HCT116 (cell line): Measurements from ENCODE around the gene COG2. TPM values are rescaled to one million over a fixed set of nuclear protein-coding genes. Genes with fewer than 3 reads are reported as not detected.

Experiments
- ATAC-seq: fragments of 200-7000 bp; cut with Tn5 transposase; 2 replicates; pipeline ENCODE4 v1.9.1; 2020; ENCODE audit warnings: mild to moderate bottlenecking, moderate library complexity
- BruUV-seq: library from RNA; stranded (reverse); fragments of 400-500 nt; replicated peaks from 2 replicates; lab custom pipeline; 2021; lab: Mats Ljungman, UMichigan
- CTCF ChIA-PET: fragments of 300-600 bp; sonication (Branson Sonifier 250); formaldehyde crosslinking; loops from one replicate; lab custom pipeline; 2021; ENCODE audit warnings: antibody characterized with exemption; lab: Charles Lee
- POLR2A ChIA-PET: fragments of 300-600, 350-600 bp; sonication (Branson Sonifier 250); formaldehyde crosslinking; loops from one replicate; lab custom pipeline; 2021; ENCODE audit warnings: antibody characterized with exemption; lab: Charles Lee
- RAD21 ChIA-PET, 2 experiments: fragments of 300-600 bp; sonication (Branson Sonifier 250); formaldehyde crosslinking; loops; one replicate each; lab custom pipeline; 2023; ENCODE audit warnings: low total read pairs in 2 of 2; ENCODE audit not compliant: uncharacterized antibody in 2 of 2, unreplicated experiment in 2 of 2, low non-redundant PET in 1 of 2; lab: Charles Lee
- DNase-seq: peaks from one replicate; pipeline ENCODE4 v3.0.0-alpha.2; 2010; ENCODE audit warnings: low read depth, low spot score
- H2AFZ ChIP-seq: fragments of 200-600 bp; shearing (Covaris generic), sonication (generic); 2 replicates; pipeline ENCODE4 v1.6.1; 2017; ENCODE audit warnings: low read depth, mixed run types, mixed read lengths, antibody characterized with exemption, low read length; ENCODE audit not compliant: poor library complexity, severe bottlenecking
- H3K27ac ChIP-seq: 2 replicates; pipeline ENCODE4 v1.5.1; 2012; ENCODE audit warnings: low read depth, low read length
- H3K27me3 ChIP-seq: fragments of 200-600 bp; sonication (generic); 2 replicates; pipeline ENCODE4 v1.6.1; 2016; ENCODE audit warnings: mixed run types, low read length, mixed read lengths; ENCODE audit not compliant: insufficient read depth
- H3K36me3 ChIP-seq, 2 experiments: fragments of 200-500 bp in 1 of 2; fragments of 200-600 bp in 1 of 2; sonication (Bioruptor generic) in 1 of 2; sonication (generic) in 1 of 2; 2 replicates each; pipeline versions ENCODE4 v1.5.1 to v1.6.1; 2014 to 2016; ENCODE audit warnings: low read length in 2 of 2, inconsistent platforms in 1 of 2, mixed read lengths in 1 of 2, mixed run types in 1 of 2; ENCODE audit not compliant: insufficient read depth in 2 of 2, control insufficient read depth in 1 of 2
- H3K4me1 ChIP-seq, 2 experiments: fragments of 200-600 bp in 1 of 2; sonication (generic) in 1 of 2; 2 replicates each; pipeline versions ENCODE4 v1.5.1 to v1.6.1; 2012 to 2017; ENCODE audit warnings: low read length in 2 of 2, inconsistent platforms in 1 of 2, mild to moderate bottlenecking in 1 of 2, mixed read lengths in 1 of 2, mixed run types in 1 of 2, moderate library complexity in 1 of 2; ENCODE audit not compliant: insufficient read depth in 2 of 2, control insufficient read depth in 1 of 2
- H3K4me2 ChIP-seq: fragments of 200-600 bp; sonication (generic); 2 replicates; pipeline ENCODE4 v1.6.1; 2017; ENCODE audit warnings: mixed run types, low read length, mixed read lengths
- H3K4me3 ChIP-seq, 2 experiments: fragments of 200-600 bp in 1 of 2; sonication (generic) in 1 of 2; replicated peaks in 1 of 2; 2 replicates each; pipeline ENCODE4 v1.5.1; 2011 to 2016; ENCODE audit warnings: low read length in 2 of 2, control low read depth in 1 of 2, low read depth in 1 of 2, mild to moderate bottlenecking in 1 of 2, mixed read lengths in 1 of 2, mixed run types in 1 of 2
- H3K79me2 ChIP-seq: fragments of 200-600 bp; sonication (generic); 2 replicates; pipeline ENCODE4 v1.6.1; 2017; ENCODE audit warnings: mild to moderate bottlenecking, mixed run types, low read length, moderate library complexity, mixed read lengths; ENCODE audit not compliant: insufficient read depth
- H3K9ac ChIP-seq: fragments of 200-600 bp; sonication (generic); 2 replicates; pipeline ENCODE4 v1.6.1; 2016; ENCODE audit warnings: low read length, mixed read lengths
- H3K9me2 ChIP-seq: fragments of 200-600 bp; sonication (generic), shearing (Covaris generic); 2 replicates; pipeline ENCODE4 v1.6.1; 2017; ENCODE audit warnings: mixed run types, mild to moderate bottlenecking, moderate library complexity; ENCODE audit not compliant: insufficient read depth
- H3K9me3 ChIP-seq, 2 experiments: fragments of 200-500 bp in 1 of 2; fragments of 200-600 bp in 1 of 2; sonication (Bioruptor generic) in 1 of 2; sonication (generic) in 1 of 2; 2 replicates each; pipeline ENCODE4 v1.6.1; 2014 to 2017; ENCODE audit warnings: low read length in 2 of 2, mixed read lengths in 2 of 2, inconsistent platforms in 1 of 2, low read depth in 1 of 2, mild to moderate bottlenecking in 1 of 2, mixed run types in 1 of 2, moderate library complexity in 1 of 2; ENCODE audit not compliant: control insufficient read depth in 1 of 2, insufficient read depth in 1 of 2
- H4K20me1 ChIP-seq: fragments of 200-600 bp; sonication (generic), shearing (Covaris generic); 2 replicates; pipeline ENCODE4 v1.6.1; 2017; ENCODE audit warnings: mixed run types, mild to moderate bottlenecking, moderate library complexity; ENCODE audit not compliant: insufficient read depth
- ATF3 ChIP-seq: IDR thresholded peaks from 2 replicates; pipeline ENCODE4 v1.6.1; 2012
- CBX3 ChIP-seq: IDR thresholded peaks from 2 replicates; pipeline ENCODE4 v1.6.1; 2012; ENCODE audit warnings: low read depth
- CEBPB ChIP-seq: IDR thresholded peaks from 2 replicates; pipeline ENCODE4 v1.6.1; 2012; ENCODE audit warnings: low read depth
- EGR1 ChIP-seq: IDR thresholded peaks from 2 replicates; pipeline ENCODE4 v1.6.1; 2012; ENCODE audit warnings: low read depth
- ELF1 ChIP-seq: IDR thresholded peaks from 2 replicates; pipeline ENCODE4 v1.6.1; 2012; ENCODE audit warnings: low read depth, borderline replicate concordance
- EZH2phosphoT487 ChIP-seq: fragments of 200-600 bp; IDR thresholded peaks from 2 replicates; pipeline ENCODE4 v1.6.1; 2018; ENCODE audit warnings: antibody characterized with exemption, borderline replicate concordance
- POLR2A ChIP-seq: IDR thresholded peaks from 2 replicates; pipeline ENCODE4 v1.7.0; 2011; ENCODE audit warnings: borderline replicate concordance; ENCODE audit not compliant: insufficient read depth, insufficient read length; ENCODE audit errors: extremely low read depth
- RAD21 ChIP-seq: IDR thresholded peaks from 2 replicates; pipeline ENCODE4 v1.6.1; 2012; ENCODE audit warnings: low read depth, mild to moderate bottlenecking
- REST ChIP-seq: IDR thresholded peaks from 2 replicates; pipeline ENCODE4 v1.6.1; 2012; ENCODE audit warnings: low read depth
- SP1 ChIP-seq: IDR thresholded peaks from 2 replicates; pipeline ENCODE4 v1.6.1; 2012; ENCODE audit warnings: low read depth
- SRF ChIP-seq: IDR thresholded peaks from 2 replicates; pipeline ENCODE4 v1.6.1; 2012; ENCODE audit warnings: low read depth
- TCF7L2 ChIP-seq: IDR thresholded peaks from 2 replicates; pipeline ENCODE4 v1.7.0; 2011; ENCODE audit warnings: borderline replicate concordance, inconsistent platforms; ENCODE audit not compliant: insufficient read depth, insufficient read length; ENCODE audit errors: extremely low read depth
- YY1 ChIP-seq: IDR thresholded peaks from 2 replicates; pipeline ENCODE4 v1.6.1; 2011; ENCODE audit warnings: low read length, low read depth, moderate library complexity, mild to moderate bottlenecking; ENCODE audit not compliant: insufficient replicate concordance; ENCODE audit errors: extremely low read depth
- ZBTB33 ChIP-seq: IDR thresholded peaks from 2 replicates; pipeline ENCODE4 v1.6.1; 2011; ENCODE audit warnings: mild to moderate bottlenecking, low read length, moderate library complexity; ENCODE audit not compliant: insufficient replicate concordance; ENCODE audit errors: extremely low read depth
- ZFX ChIP-seq: fragments of 450-650 bp; IDR thresholded peaks from 2 replicates; pipeline ENCODE4 v1.6.1; 2017
- ZNF274 ChIP-seq: fragments of 200-500 bp; sonication (Bioruptor generic); IDR thresholded peaks from 2 replicates; pipeline ENCODE4 v1.6.1; 2014; ENCODE audit warnings: mild to moderate bottlenecking, low read depth, low read length, inconsistent platforms
- intact Hi-C: fragments of 100-400 bp; cut with micrococcal nuclease; formaldehyde crosslinking; loops from 2 replicates; pipeline ENCODE4 v1.10.0; 2022
- total RNA-seq: library from RNA; stranded (reverse); gene quantifications from one replicate; pipeline ENCODE4 v1.2.1, GENCODE V29; 2021; ENCODE audit not compliant: unreplicated experiment

COG2 gene
- total RNA-seq, 1 experiment from 2014 or later, result 28.6 TPM

GRCh38 chr1:230712470-230712942 is 70.2 kb downstream of the COG2 start:
- H4K20me1 ChIP-seq, result no peaks in the 10 kb centered on the region
- ChIA-PET RAD21 (no interaction called here), CTCF (no interaction called here), POLR2A (no interaction called here)
- intact Hi-C loops, result no loop called here
- H3K27ac ChIP-seq, result no peak overlapping the region
- DNase-seq, result no peak
- no peaks in the 10 kb centered on the region for H3K36me3 ChIP-seq
- H3K4me2 ChIP-seq, result no peak overlapping the region
- H3K4me1 ChIP-seq, result no peaks in the 10 kb centered on the region
- H3K9ac ChIP-seq, result no peak overlapping the region
- BruUV-seq, result no TSS peak
- no peaks in the 10 kb centered on the region for H3K9me3 ChIP-seq
- no peaks in the 10 kb centered on the region for H3K9me2 ChIP-seq
- H3K79me2 ChIP-seq, result no peaks in the 10 kb centered on the region
- H3K27me3 ChIP-seq, result no peaks in the 10 kb centered on the region
- TF ChIP-seq TCF7L2 (no peak), YY1 (no peak), CEBPB (no peak), ZFX (no peak), EZH2phosphoT487 (no peak), CBX3 (no peak), ELF1 (no peak), RAD21 (no peak)
- H3K4me3 ChIP-seq, result no peak overlapping the region
- ATAC-seq, result no peak
- no peak overlapping the region for H2AFZ ChIP-seq

GRCh38 chr1:230713138-230713537 is 70.9 kb downstream of the COG2 start:
- Histone ChIP-seq H3K9me2 (no peaks in the 10 kb centered on the region), H3K9ac (no peak overlapping the region), H2AFZ (no peak overlapping the region), H3K4me3 (no peak overlapping the region), H4K20me1 (no peaks in the 10 kb centered on the region), H3K79me2 (no peaks in the 10 kb centered on the region), H3K4me2 (no peak overlapping the region), H3K9me3 (no peaks in the 10 kb centered on the region), H3K27me3 (no peaks in the 10 kb centered on the region), H3K36me3 (no peaks in the 10 kb centered on the region), H3K27ac (no peak overlapping the region), H3K4me1 (no peaks in the 10 kb centered on the region)
- intact Hi-C loops, result no loop called here
- no TSS peak for BruUV-seq
- ATAC-seq, result no peak
- RAD21 ChIA-PET, result no interaction called here
- POLR2A ChIA-PET, result no interaction called here
- DNase-seq, result no peak
- CTCF ChIA-PET, result no interaction called here
- no peak for TF ChIP-seq CBX3
- no peak for TF ChIP-seq ZFX
- TF ChIP-seq ZBTB33, result no peak
- TF ChIP-seq ATF3, result no peak
- TF ChIP-seq REST, result no peak
- TF ChIP-seq EGR1, result no peak
- TF ChIP-seq YY1, result no peak
- no peak for TF ChIP-seq POLR2A
- no peak for TF ChIP-seq SRF
- TF ChIP-seq ELF1, result no peak
- TF ChIP-seq EZH2phosphoT487, result no peak
- no peak for TF ChIP-seq SP1
- TF ChIP-seq ZNF274, result no peak
